HL-60 (cell line): ENCODE data around the gene NOP9.
A peak's percentile ranks its signal among the peaks of the same experiment; 100 is the strongest.

Experiments used
- DNase-seq, 2 experiments: peaks; one replicate each; pipeline ENCODE4 v3.0.0-alpha.2; 2010 to 2020; ENCODE audit warnings: low read depth in 1 of 2, low spot score in 1 of 2
- H3K27ac ChIP-seq: fragments of 250-450 bp; sonication (Bioruptor Pico); replicated peaks from 2 replicates; pipeline ENCODE4 v1.5.1; 2020; ENCODE audit warnings: mild to moderate bottlenecking, moderate library complexity
- H3K27me3 ChIP-seq: fragments of 250-450 bp; sonication (Bioruptor Pico); 2 replicates; pipeline ENCODE4 v1.5.1; 2021; ENCODE audit warnings: mild to moderate bottlenecking, moderate library complexity; ENCODE audit not compliant: insufficient read depth, poor library complexity, severe bottlenecking
- H3K4me3 ChIP-seq: replicated peaks from 2 replicates; pipeline ENCODE4 v1.5.1; 2011; ENCODE audit warnings: mild to moderate bottlenecking, control low read depth, low read length; ENCODE audit not compliant: insufficient read depth
- GABPA ChIP-seq: IDR thresholded peaks from 2 replicates; pipeline ENCODE4 v1.6.1; 2012; ENCODE audit warnings: low read depth
- POLR2AphosphoS5 ChIP-seq: IDR thresholded peaks from 2 replicates; pipeline ENCODE4 v1.6.1; 2012; ENCODE audit warnings: low read depth
- SPI1 ChIP-seq: IDR thresholded peaks from 2 replicates; pipeline ENCODE4 v1.6.1; 2012; ENCODE audit warnings: low read depth, mild to moderate bottlenecking, borderline replicate concordance
- TF ChIP-seq, protein P1 (sequence below): IDR thresholded peaks from 2 replicates; pipeline ENCODE4 v1.6.1; 2012; ENCODE audit warnings: low read depth; ENCODE audit not compliant: insufficient replicate concordance
- TF ChIP-seq, protein P2 (sequence below): IDR thresholded peaks from one replicate; pipeline ENCODE4 v1.5.1; 2011; ENCODE audit warnings: low read length, control low read depth, inconsistent platforms; ENCODE audit not compliant: insufficient read depth

Gene NOP9

DNA sequence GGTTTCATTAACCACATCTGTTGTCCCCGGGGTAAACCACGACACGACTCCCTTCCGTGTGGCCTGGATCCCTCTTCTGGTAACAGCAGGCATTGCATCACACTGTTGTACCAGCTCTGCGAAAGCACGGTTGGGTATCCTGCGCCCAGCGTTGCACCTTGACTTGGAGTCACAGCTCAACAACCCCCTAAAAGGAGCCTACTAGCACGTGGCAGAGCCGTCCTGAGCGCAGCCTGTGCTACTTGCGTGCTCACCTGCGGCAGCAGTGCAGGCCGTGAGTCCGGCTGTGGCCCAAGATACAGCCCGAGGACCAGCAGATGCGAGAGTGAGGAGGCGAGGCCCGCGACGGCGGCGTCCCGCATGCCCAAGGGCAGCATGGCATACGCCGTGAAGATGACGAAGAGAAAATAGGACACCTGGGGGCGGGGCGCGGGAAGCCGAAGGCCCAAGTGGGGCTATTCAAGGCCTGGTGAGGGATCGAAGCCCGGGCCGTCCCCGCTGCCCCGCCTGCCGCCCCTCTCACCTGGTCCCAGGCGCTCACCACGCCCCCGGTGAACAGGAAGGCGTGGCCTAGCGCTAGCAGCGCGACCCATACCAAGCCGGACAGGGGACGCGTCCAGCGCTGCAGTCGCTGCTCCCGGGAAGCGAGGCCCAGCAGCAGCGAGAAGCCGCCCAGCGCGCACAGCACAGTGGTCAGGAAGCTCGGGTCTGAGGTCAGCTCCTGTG lies 32.8 kb downstream of the NOP9 start:
- no peak overlapping the region for H3K27ac ChIP-seq
- TF ChIP-seq SPI1 (no peak), POLR2AphosphoS5 (peak; percentile 50), GABPA (no peak)
- TF ChIP-seq, protein P1, sequence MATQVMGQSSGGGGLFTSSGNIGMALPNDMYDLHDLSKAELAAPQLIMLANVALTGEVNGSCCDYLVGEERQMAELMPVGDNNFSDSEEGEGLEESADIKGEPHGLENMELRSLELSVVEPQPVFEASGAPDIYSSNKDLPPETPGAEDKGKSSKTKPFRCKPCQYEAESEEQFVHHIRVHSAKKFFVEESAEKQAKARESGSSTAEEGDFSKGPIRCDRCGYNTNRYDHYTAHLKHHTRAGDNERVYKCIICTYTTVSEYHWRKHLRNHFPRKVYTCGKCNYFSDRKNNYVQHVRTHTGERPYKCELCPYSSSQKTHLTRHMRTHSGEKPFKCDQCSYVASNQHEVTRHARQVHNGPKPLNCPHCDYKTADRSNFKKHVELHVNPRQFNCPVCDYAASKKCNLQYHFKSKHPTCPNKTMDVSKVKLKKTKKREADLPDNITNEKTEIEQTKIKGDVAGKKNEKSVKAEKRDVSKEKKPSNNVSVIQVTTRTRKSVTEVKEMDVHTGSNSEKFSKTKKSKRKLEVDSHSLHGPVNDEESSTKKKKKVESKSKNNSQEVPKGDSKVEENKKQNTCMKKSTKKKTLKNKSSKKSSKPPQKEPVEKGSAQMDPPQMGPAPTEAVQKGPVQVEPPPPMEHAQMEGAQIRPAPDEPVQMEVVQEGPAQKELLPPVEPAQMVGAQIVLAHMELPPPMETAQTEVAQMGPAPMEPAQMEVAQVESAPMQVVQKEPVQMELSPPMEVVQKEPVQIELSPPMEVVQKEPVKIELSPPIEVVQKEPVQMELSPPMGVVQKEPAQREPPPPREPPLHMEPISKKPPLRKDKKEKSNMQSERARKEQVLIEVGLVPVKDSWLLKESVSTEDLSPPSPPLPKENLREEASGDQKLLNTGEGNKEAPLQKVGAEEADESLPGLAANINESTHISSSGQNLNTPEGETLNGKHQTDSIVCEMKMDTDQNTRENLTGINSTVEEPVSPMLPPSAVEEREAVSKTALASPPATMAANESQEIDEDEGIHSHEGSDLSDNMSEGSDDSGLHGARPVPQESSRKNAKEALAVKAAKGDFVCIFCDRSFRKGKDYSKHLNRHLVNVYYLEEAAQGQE = no peak
- TF ChIP-seq, protein P2, sequence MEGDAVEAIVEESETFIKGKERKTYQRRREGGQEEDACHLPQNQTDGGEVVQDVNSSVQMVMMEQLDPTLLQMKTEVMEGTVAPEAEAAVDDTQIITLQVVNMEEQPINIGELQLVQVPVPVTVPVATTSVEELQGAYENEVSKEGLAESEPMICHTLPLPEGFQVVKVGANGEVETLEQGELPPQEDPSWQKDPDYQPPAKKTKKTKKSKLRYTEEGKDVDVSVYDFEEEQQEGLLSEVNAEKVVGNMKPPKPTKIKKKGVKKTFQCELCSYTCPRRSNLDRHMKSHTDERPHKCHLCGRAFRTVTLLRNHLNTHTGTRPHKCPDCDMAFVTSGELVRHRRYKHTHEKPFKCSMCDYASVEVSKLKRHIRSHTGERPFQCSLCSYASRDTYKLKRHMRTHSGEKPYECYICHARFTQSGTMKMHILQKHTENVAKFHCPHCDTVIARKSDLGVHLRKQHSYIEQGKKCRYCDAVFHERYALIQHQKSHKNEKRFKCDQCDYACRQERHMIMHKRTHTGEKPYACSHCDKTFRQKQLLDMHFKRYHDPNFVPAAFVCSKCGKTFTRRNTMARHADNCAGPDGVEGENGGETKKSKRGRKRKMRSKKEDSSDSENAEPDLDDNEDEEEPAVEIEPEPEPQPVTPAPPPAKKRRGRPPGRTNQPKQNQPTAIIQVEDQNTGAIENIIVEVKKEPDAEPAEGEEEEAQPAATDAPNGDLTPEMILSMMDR = peak; percentile 88
- H3K4me3 ChIP-seq = no peak overlapping the region
- peaks cover 10% of the 10 kb centered on the region for H3K27me3 ChIP-seq
- DNase-seq = peak; percentile 68 to 94

DNA sequence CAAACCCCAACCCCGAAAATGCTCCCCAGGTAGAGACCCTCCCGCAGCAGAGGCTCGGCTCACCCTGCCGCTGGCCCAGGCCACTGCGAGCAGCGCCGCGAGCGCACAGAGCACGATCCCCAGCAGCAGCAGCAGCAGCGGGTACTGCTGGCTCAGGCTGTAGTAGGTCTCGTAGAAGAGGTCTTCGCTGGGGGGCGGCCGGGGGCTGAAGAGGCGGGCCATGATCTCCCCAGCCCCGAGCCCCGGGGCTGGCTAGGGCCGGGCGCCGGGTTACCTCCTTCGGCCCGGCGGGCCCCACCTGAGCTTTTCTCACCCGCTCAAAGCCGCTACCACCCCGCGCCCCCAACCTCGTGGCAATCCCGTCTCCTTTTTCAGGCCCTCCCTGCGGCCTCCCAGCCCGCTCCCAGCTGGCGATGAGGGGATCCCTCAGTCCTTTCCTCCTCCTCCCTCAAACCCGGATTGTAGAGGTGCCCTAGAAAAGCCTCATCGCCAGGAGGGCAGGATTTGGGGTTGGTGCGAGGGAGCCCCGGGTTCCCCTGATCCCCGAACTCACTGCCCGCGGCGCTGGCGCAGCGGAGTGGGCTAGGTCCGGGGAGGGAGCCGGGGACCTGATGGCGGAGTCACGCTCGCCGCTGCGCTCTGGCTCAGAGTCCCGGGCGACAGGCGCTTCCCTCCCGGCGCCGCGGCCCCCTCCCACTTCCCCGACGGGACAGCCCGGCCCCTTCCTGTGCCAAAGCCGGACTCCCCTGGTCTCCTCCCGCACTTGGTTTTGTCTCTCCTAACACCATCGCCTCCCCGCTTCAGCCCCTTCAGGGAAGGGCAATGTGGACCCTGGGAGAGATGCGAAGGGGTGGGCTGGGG lies 35.0 kb downstream of the NOP9 start, which contains the start of gene ADCY4:
Gene ADCY4, minus strand, starts transcription at position 641 of the 861 bp plus-strand sequence. Its CDS starts 419 bp downstream, at position 222.
- Histone ChIP-seq H3K4me3 (peak within 1 kb of the TSS; percentile 15), H3K27ac (no peak within 1 kb of the TSS), H3K27me3 (peaks cover 10% of the 10 kb centered on the region)
- DNase-seq = peak in 1 of 2 experiments; percentile 2
- TF ChIP-seq SPI1 (no peak), GABPA (no peak), POLR2AphosphoS5 (no peak)
- TF ChIP-seq, protein P1 = no peak
- TF ChIP-seq, protein P2 = no peak

DNA sequence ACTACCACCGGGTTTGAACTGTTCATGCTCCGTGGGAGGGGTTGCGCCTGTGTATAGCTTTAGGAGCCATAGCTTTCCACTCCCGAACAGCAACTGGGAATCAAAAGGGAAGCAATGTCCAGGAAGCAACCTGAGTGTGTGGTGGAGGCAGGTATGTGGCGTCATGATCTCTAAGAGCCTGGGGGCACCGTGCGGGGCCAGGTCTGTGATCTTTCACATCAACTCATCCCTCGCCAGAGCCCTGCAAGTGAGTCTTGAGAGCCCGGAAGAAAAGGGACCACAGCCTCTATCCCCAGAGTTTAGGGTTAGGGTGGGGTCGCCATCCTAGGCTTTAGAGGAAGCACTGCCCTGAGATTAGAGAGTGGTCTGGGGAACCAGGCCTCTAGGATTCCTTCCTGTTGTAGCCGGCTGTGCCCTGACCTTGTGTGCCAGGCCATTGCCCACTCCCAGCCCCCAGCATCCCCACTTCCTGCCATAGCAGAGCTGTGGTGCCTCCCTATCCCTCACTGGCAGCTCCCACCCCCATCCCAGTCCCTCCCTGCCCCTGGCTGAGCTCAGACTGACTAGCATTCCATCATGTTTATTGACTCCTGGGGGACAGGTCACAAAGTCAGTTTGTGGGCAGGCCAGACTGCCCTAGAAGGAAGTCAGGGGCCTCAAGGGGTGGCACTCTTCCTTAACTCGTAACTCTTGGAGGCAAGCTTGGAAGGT lies 36.0 kb downstream of the NOP9 start:
- Histone ChIP-seq H3K27me3 (peaks cover 10% of the 10 kb centered on the region), H3K27ac (no peak overlapping the region), H3K4me3 (no peak overlapping the region)
- TF ChIP-seq SPI1 = no peak; the same call in 1 of the 2 replicates
- TF ChIP-seq POLR2AphosphoS5 = no peak
- no peak for TF ChIP-seq GABPA
- TF ChIP-seq, protein P2 = no peak
- TF ChIP-seq, protein P1 = no peak
- DNase-seq = peak in 1 of 2 experiments; percentile 42
